Measurements from ENCODE around the gene PNISR.

GRCh38 chr6:99359800-99360199, 65.3 kb downstream of the PNISR start:
- TF ChIP-seq CTCF (IDR thresholded peaks at IDR 0.05 in 4 of 5, conservative IDR thresholded peaks at IDR 0.05 in 1 of 5) (no peak), POLR2A (IDR thresholded peaks at IDR 0.05) (no peak)

Measured in gastrocnemius medialis (tissue), 4 donors.